CD8-positive, alpha-beta memory T cell (primary cell): Measurements from ENCODE around the gene CST7. TPM values are rescaled to one million over a fixed set of nuclear protein-coding genes. Genes with fewer than 3 reads are reported as not detected.

Experiments used
- CTCF ChIA-PET: fragments of 350-600 bp; sonication (Branson Sonifier 250); formaldehyde crosslinking; loops from one replicate; lab custom pipeline; 2021; ENCODE audit warnings: antibody characterized with exemption; lab: Charles Lee
- POLR2A ChIA-PET: fragments of 350-600 bp; sonication (Branson Sonifier 250); formaldehyde crosslinking; loops from one replicate; lab custom pipeline; 2021; ENCODE audit warnings: antibody characterized with exemption; lab: Charles Lee
- DNase-seq, 5 donors: peaks; one replicate each; pipeline versions ENCODE4 v3.0.0 to v3.0.0-alpha.2; 2020 to 2022; ENCODE audit warnings: mixed read lengths in 1 of 5
- H3K27ac ChIP-seq: one replicate; pipeline ENCODE4 v1.7.0; 2013; ENCODE audit warnings: low read depth, mild to moderate bottlenecking, low read length, moderate library complexity
- H3K27me3 ChIP-seq: 2 replicates; pipeline ENCODE4 v1.7.0; 2013; ENCODE audit warnings: low read length, mild to moderate bottlenecking; ENCODE audit not compliant: insufficient read depth, poor library complexity, severe bottlenecking
- H3K36me3 ChIP-seq: 2 replicates; pipeline ENCODE4 v1.7.0; 2013; ENCODE audit warnings: mild to moderate bottlenecking, low read length, moderate library complexity; ENCODE audit not compliant: insufficient read depth
- H3K4me1 ChIP-seq: 2 replicates; pipeline ENCODE4 v1.7.0; 2013; ENCODE audit warnings: mild to moderate bottlenecking, low read length, moderate library complexity; ENCODE audit not compliant: insufficient read depth
- H3K4me3 ChIP-seq: 2 replicates; pipeline ENCODE4 v1.7.0; 2013; ENCODE audit warnings: mild to moderate bottlenecking, low read length
- H3K9me3 ChIP-seq: 2 replicates; pipeline ENCODE4 v1.7.0; 2013; ENCODE audit warnings: mild to moderate bottlenecking, low read length
- H3K27ac Mint-ChIP-seq, 8 donors: one replicate each; pipeline ENCODE4 v1.8.0; 2020 to 2021; ENCODE audit warnings: mixed read lengths in 8 of 8, mild to moderate bottlenecking in 6 of 8, inconsistent platforms in 3 of 8, moderate library complexity in 3 of 8
- H3K27me3 Mint-ChIP-seq, 2 donors: one replicate each; pipeline ENCODE4 v1.8.0; 2020 to 2021; ENCODE audit warnings: mixed read lengths in 2 of 2, mild to moderate bottlenecking in 1 of 2, moderate library complexity in 1 of 2
- H3K36me3 Mint-ChIP-seq, 3 donors: one replicate each; pipeline ENCODE4 v1.8.0; 2020 to 2021; ENCODE audit warnings: mixed read lengths in 3 of 3, inconsistent platforms in 1 of 3, mild to moderate bottlenecking in 1 of 3
- H3K4me1 Mint-ChIP-seq, 3 donors: one replicate each; pipeline ENCODE4 v1.8.0; 2020 to 2021; ENCODE audit warnings: mixed read lengths in 3 of 3, inconsistent platforms in 1 of 3, mild to moderate bottlenecking in 1 of 3
- H3K4me3 Mint-ChIP-seq, 7 donors: one replicate each; pipeline ENCODE4 v1.8.0; 2020 to 2021; ENCODE audit warnings: mixed read lengths in 7 of 7, mild to moderate bottlenecking in 6 of 7, moderate library complexity in 4 of 7, inconsistent platforms in 2 of 7
- H3K9me3 Mint-ChIP-seq, 5 donors: one replicate each; pipeline ENCODE4 v1.8.0; 2020 to 2022; ENCODE audit warnings: mixed read lengths in 5 of 5, mild to moderate bottlenecking in 3 of 5, moderate library complexity in 2 of 5, inconsistent platforms in 1 of 5
- polyA plus RNA-seq: library from polyadenylated mRNA; unstranded; fragments of 300-500 nt; fragmentation: Illumina TruSeq; gene quantifications from one replicate; pipeline ENCODE4 v1.2.3, GENCODE V29; 2021
- total RNA-seq, 2 experiments: library from RNA; stranded (reverse); gene quantifications; one replicate each; pipeline ENCODE4 v1.2.3, GENCODE V29; 2021

CST7 gene
- total and polyA plus RNA-seq, 3 experiments from 2014 or later, result 124 to 889 (median 131) TPM

- H3K36me3 Mint-ChIP-seq, result peaks cover 42 to 98% (median 43%) of the 10 kb centered on the region in 3 donors
Measured at GRCh38 chr20:24966317-24967012, 17.4 kb downstream of the CST7 start.

GRCh38 chr20:24968278-24968800, 19.3 kb downstream of the CST7 start:
- H3K27ac Mint-ChIP-seq, result peak overlapping the region; percentile 72 to 99 (median 92)
- ChIA-PET CTCF (no interaction called here), POLR2A (no interaction called here)
- H3K9me3 Mint-ChIP-seq, result no peaks in the 10 kb centered on the region
- no peak overlapping the region for H3K4me3 ChIP-seq
- peaks cover 37 to 98% (median 38%) of the 10 kb centered on the region in 3 donors for H3K36me3 Mint-ChIP-seq
- H3K36me3 ChIP-seq, result peaks cover 78% of the 10 kb centered on the region
- no peak overlapping the region for H3K27ac ChIP-seq
- H3K4me1 Mint-ChIP-seq, result peaks cover 43 to 53% (median 51%) of the 10 kb centered on the region in 3 donors
- DNase-seq, result peak in 1 of 5 donors; percentile 27
- no peaks in the 10 kb centered on the region for H3K27me3 Mint-ChIP-seq
- peaks cover 26% of the 10 kb centered on the region for H3K4me1 ChIP-seq
- no peaks in the 10 kb centered on the region for H3K9me3 ChIP-seq
- H3K27me3 ChIP-seq, result no peaks in the 10 kb centered on the region
- H3K4me3 Mint-ChIP-seq, result peak overlapping the region in 1 of 7 donors; percentile 15

More at GRCh38 chr20:24966317-24967012, 17.4 kb downstream of the CST7 start:
- Histone ChIP-seq H3K27ac (no peak overlapping the region), H3K4me3 (no peak overlapping the region), H3K9me3 (no peaks in the 10 kb centered on the region), H3K4me1 (peaks cover 44% of the 10 kb centered on the region), H3K27me3 (no peaks in the 10 kb centered on the region), H3K36me3 (peaks cover 69% of the 10 kb centered on the region)
- DNase-seq, result peak in 1 of 5 donors; percentile 29
- Mint-ChIP-seq H3K27ac (peak overlapping the region; percentile 20 to 100 (median 98)), H3K4me1 (peaks cover 60 to 69% (median 68%) of the 10 kb centered on the region in 3 donors), H3K27me3 (peaks cover 0 to 2% of the 10 kb centered on the region in 2 donors), H3K9me3 (no peaks in the 10 kb centered on the region), H3K4me3 (no peak overlapping the region)
- CTCF ChIA-PET, result no interaction called here
- POLR2A ChIA-PET, result interaction anchor here (1.2 to 1.4 kb wide), 2 partner anchors 10 to 17 kb away, joined by 3 to 4 read pairs; partner anchors contain the start of gene CST7

- H3K36me3 ChIP-seq, result peaks cover 76% of the 10 kb centered on the region
- Mint-ChIP-seq H3K36me3 (peaks cover 36 to 97% (median 37%) of the 10 kb centered on the region in 3 donors), H3K27ac (peak overlapping the region in 7 of 8 donors; percentile 70 to 97 (median 79)), H3K4me3 (peak overlapping the region in 1 of 7 donors; percentile 32), H3K27me3 (no peaks in the 10 kb centered on the region), H3K4me1 (peaks cover 44 to 53% (median 50%) of the 10 kb centered on the region in 3 donors), H3K9me3 (no peaks in the 10 kb centered on the region)
- no peak overlapping the region for H3K27ac ChIP-seq
- ChIA-PET POLR2A (no interaction called here), CTCF (no interaction called here)
- H3K4me3 ChIP-seq, result no peak overlapping the region
- no peaks in the 10 kb centered on the region for H3K9me3 ChIP-seq
- no peaks in the 10 kb centered on the region for H3K27me3 ChIP-seq
- peak in 1 of 5 donors; percentile 25 for DNase-seq
- peaks cover 15% of the 10 kb centered on the region for H3K4me1 ChIP-seq
Measured at GRCh38 chr20:24969186-24970029, 20.3 kb downstream of the CST7 start.

- H3K4me3 Mint-ChIP-seq, result no peak overlapping the region
- no peaks in the 10 kb centered on the region for H3K27me3 Mint-ChIP-seq
- Histone ChIP-seq H3K9me3 (no peaks in the 10 kb centered on the region), H3K4me3 (no peak overlapping the region), H3K27ac (no peak overlapping the region), H3K4me1 (peaks cover 8% of the 10 kb centered on the region), H3K27me3 (no peaks in the 10 kb centered on the region), H3K36me3 (peaks cover 72% of the 10 kb centered on the region)
- peak overlapping the region; percentile 4 to 90 (median 69) for H3K27ac Mint-ChIP-seq
- ChIA-PET CTCF (no interaction called here), POLR2A (no interaction called here)
- peaks cover 34 to 96% (median 35%) of the 10 kb centered on the region in 3 donors for H3K36me3 Mint-ChIP-seq
- peaks cover 44 to 53% (median 50%) of the 10 kb centered on the region in 3 donors for H3K4me1 Mint-ChIP-seq
- DNase-seq, result peak in 1 of 5 donors; percentile 18
- no peaks in the 10 kb centered on the region for H3K9me3 Mint-ChIP-seq
Measured at GRCh38 chr20:24970030-24970553, 21.0 kb downstream of the CST7 start.

- DNase-seq, result peak in 1 of 5 donors; percentile 18
Measured at GRCh38 chr20:24970754-24971153, 21.7 kb downstream of the CST7 start.

GRCh38 chr20:24971376-24972101, 22.5 kb downstream of the CST7 start:
- peaks cover 4 to 11% (median 5%) of the 10 kb centered on the region in 5 donors for H3K9me3 Mint-ChIP-seq
- H3K27ac Mint-ChIP-seq, result peak overlapping the region in 6 of 8 donors; percentile 17 to 88 (median 72)
- no peaks in the 10 kb centered on the region for H3K9me3 ChIP-seq
- H3K4me1 Mint-ChIP-seq, result peaks cover 42 to 53% (median 51%) of the 10 kb centered on the region in 3 donors
- H3K27me3 Mint-ChIP-seq, result no peaks in the 10 kb centered on the region
- no peaks in the 10 kb centered on the region for H3K27me3 ChIP-seq
- no peak overlapping the region for H3K4me3 Mint-ChIP-seq
- H3K4me1 ChIP-seq, result no peaks in the 10 kb centered on the region
- H3K36me3 ChIP-seq, result peaks cover 67% of the 10 kb centered on the region
- peak in 1 of 5 donors; percentile 10 for DNase-seq
- CTCF ChIA-PET, result no interaction called here
- H3K27ac ChIP-seq, result no peak overlapping the region
- H3K4me3 ChIP-seq, result no peak overlapping the region
- peaks cover 41 to 96% (median 44%) of the 10 kb centered on the region in 3 donors for H3K36me3 Mint-ChIP-seq
- POLR2A ChIA-PET, result no interaction called here

More at GRCh38 chr20:24970754-24971153, 21.7 kb downstream of the CST7 start:
- Histone ChIP-seq H3K4me1 (peaks cover 1% of the 10 kb centered on the region), H3K27ac (no peak overlapping the region), H3K36me3 (peaks cover 72% of the 10 kb centered on the region), H3K27me3 (no peaks in the 10 kb centered on the region), H3K4me3 (no peak overlapping the region), H3K9me3 (no peaks in the 10 kb centered on the region)
- peak overlapping the region in 7 of 8 donors; percentile 20 to 94 (median 80) for H3K27ac Mint-ChIP-seq
- peaks cover 38 to 96% (median 41%) of the 10 kb centered on the region in 3 donors for H3K36me3 Mint-ChIP-seq
- H3K4me1 Mint-ChIP-seq, result peaks cover 42 to 53% (median 50%) of the 10 kb centered on the region in 3 donors
- ChIA-PET CTCF (no interaction called here), POLR2A (no interaction called here)
- H3K9me3 Mint-ChIP-seq, result peaks cover 0 to 5% (median 0%) of the 10 kb centered on the region in 5 donors
- no peaks in the 10 kb centered on the region for H3K27me3 Mint-ChIP-seq
- no peak overlapping the region for H3K4me3 Mint-ChIP-seq

GRCh38 chr20:24972341-24972740, 23.3 kb downstream of the CST7 start:
- Histone ChIP-seq H3K27me3 (no peaks in the 10 kb centered on the region), H3K27ac (no peak overlapping the region), H3K4me1 (no peaks in the 10 kb centered on the region), H3K9me3 (no peaks in the 10 kb centered on the region), H3K4me3 (no peak overlapping the region), H3K36me3 (peaks cover 62% of the 10 kb centered on the region)
- H3K4me1 Mint-ChIP-seq, result peaks cover 45 to 57% (median 57%) of the 10 kb centered on the region in 3 donors
- ChIA-PET CTCF (no interaction called here), POLR2A (no interaction called here)
- H3K27me3 Mint-ChIP-seq, result no peaks in the 10 kb centered on the region
- H3K4me3 Mint-ChIP-seq, result no peak overlapping the region
- peak in 1 of 5 donors; percentile 29 for DNase-seq
- H3K9me3 Mint-ChIP-seq, result peaks cover 4 to 11% (median 5%) of the 10 kb centered on the region in 5 donors
- peak overlapping the region in 2 of 8 donors; percentile 57 to 83 for H3K27ac Mint-ChIP-seq
- H3K36me3 Mint-ChIP-seq, result peaks cover 45 to 99% (median 50%) of the 10 kb centered on the region in 3 donors
